CMK (cell line): ENCODE results near the gene RAB31.
A peak's percentile ranks its signal among the peaks of the same experiment; 100 is the strongest.
"Not testable (repeated sequence)": the region's sequence is repeated elsewhere in the genome, so short reads cannot be mapped to it uniquely, and the experiment has no call there.

Experiments used
- DNase-seq: peaks from one replicate; pipeline ENCODE4 v3.0.0-alpha.2; 2010; ENCODE audit warnings: low read depth

RAB31 gene

DNA sequence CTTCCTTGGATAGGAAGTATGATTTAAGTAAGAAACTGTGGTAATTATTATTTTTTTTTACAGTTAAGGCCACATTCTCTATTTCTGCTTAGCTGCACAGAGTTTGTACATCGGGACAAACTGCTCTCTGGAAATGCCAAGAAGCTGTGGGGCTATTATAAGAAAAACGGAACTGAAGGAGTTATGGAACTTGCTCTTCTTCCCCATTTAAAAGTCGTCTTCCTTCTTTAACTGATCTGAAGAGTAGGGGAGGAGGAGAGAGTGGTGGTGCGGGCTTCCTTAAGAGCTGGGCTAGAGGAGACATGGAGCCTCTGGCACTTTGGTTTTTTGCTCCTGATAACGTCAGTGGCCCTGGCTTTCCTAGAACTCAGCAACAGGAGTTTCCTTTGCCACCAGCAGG is 54.4 kb downstream of the RAB31 start:
- DNase-seq = peak; percentile 73

GRCh38 chr18:9763157-9763556 is 55.1 kb downstream of the RAB31 start:
- DNase-seq = no peak

DNA sequence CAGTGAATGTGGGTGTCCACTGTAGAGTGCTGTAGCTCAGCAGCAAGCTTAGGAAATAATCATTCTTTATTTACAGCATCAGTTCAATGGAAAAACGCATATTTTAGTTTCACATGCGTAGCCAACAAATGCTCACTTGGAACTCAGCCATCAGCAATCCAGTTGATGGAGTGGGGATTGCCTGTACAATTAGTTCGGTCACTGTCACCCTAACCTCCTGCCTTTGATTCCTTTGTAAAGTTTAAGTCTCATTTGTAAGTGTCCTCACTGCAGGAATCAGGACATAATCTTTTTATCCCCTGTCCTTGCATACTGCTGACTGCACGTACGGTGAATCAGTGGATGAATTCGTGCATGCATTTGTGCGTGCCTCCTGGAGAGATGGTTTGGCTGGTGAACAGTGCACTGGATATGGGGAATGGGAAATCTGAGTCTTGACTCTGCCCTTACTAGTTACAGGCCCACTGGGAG is 55.9 kb downstream of the RAB31 start:
- DNase-seq = no peak

- no peak for DNase-seq
Observed at GRCh38 chr18:9765501-9765900, 57.4 kb downstream of the RAB31 start.

- no peak for DNase-seq
Observed at GRCh38 chr18:9766076-9766481, 58.0 kb downstream of the RAB31 start.

DNA sequence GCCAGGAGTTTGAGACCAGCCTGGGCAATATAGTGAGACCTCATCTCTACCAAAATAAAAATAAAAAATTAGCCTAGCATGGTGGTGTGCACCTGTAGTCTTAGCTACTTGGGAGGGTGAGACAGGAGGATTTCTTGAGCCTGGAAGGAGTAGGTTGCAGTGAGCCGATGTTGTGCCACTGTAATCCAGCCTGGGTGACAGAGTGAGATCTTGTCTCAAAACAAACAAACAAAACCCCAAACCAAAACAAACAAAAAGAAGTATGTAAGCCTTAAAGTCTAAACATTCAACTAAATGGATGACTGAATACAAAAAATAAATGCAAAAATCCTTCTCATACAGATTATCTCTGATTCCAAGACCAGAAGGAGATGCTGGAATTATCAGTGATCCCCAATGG is 58.6 kb downstream of the RAB31 start:
- no peak for DNase-seq

DNA sequence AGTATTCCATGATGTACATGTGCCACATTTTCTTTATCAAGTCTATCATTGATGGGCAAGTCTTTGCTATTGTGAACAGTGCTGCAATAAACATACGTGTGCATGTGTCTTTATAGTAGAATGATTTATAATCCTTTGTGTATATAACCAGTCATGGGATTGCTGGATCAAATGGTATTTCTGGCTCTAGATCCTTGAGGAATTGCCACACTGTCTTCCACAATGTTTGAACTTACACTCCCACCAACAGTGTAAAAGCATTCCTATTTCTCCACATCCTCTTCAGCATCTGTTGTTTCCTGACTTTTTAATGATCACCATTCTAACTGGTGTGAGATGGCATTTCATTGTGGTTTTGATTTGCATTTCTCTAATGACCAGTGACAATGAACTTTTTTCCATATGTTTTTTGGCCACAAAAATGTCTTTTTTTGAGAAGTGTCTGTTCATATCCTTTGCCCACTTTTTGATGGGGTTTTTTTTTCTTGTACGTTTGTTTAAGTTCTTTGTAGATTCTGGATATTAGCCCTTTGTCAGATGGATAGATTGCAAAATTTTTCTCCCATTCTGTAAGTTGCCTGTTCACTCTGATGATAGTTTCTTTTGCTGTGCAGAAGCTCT is 60.1 kb downstream of the RAB31 start:
- DNase-seq = not testable (repeated sequence)

DNA sequence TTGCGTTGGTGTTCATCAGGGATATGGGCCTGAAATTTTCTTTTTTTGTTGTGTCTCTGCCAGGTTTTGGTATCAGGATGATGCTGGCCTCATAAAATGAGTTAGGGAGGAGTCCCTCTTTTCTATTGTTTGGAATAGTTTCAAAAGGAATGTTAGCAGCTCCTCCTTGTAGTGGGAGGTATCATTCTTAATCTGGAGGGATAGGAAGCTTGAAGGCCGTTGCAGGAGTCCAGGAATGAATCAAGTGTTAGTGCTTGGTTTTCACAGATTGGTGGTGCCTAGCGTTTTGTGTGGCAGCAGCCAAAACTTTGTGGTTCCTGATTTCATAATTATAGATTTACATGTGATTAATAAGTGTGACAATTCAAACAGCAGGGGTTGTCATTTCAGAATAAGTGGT is 62.0 kb downstream of the RAB31 start:
- DNase-seq = not testable (repeated sequence)

DNA sequence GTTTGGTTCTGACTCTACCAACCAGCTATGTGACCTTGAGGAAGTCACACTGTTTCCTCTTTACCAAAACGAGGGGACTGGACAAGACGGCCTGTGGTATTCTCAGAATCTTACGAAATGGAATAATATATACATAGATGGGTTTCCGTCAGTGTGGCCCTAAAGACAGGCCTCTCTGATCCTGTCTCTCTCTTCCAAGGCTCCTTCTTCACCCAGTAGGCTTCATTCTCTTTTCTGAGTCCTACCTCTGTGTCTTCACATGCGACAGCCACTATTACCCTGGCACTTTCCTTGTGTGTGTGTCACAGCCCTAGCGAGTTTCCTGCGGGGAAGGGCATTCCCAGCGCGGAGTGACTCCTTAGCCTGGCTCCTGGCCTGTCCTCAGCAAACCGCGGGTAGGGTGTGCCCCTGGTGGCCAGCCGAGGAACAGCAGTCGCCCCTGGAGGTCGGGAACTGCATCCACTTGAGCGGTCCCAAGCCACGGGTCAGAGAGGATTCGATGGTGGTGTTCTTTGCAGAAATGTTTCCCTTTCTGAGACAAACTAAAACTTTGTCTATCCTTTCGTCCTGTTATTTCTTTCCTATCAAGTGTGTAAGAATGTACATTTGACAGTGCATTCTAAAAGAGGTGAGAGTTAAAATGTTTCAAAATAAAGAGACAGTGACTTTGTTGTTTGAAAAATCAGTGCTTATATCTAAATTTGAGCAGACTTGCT is 63.3 kb downstream of the RAB31 start:
- DNase-seq = no peak

- no peak for DNase-seq
Observed at GRCh38 chr18:9771977-9772660, 64.0 kb downstream of the RAB31 start.

GRCh38 chr18:9772847-9773677 is 65.0 kb downstream of the RAB31 start:
- no peak for DNase-seq

- DNase-seq = no peak
Observed at GRCh38 chr18:9774150-9774549, 66.0 kb downstream of the RAB31 start.

- no peak for DNase-seq
Observed at GRCh38 chr18:9775178-9775577, 67.1 kb downstream of the RAB31 start.

DNA sequence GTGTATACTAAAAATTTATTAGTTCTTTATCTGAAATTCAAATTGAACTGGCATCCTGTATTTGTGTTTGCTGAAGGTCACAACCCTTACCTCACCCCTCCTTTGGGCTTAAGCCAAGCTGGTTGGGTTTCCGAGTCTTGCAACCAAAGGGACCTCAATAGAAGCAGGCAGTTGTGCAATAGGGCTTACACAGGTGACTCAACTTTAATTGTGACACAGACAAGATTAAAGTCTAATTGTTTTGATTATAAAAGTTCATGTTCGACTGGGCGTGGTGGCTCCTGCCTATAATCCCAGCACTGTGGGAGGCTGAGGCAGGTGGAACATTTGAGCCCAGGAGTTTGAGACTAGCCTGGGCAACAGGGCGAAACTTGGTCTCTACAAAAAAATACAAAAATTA is 71.5 kb downstream of the RAB31 start:
- DNase-seq = no peak

GRCh38 chr18:9782073-9782857 is 74.2 kb downstream of the RAB31 start:
- DNase-seq = no peak

DNA sequence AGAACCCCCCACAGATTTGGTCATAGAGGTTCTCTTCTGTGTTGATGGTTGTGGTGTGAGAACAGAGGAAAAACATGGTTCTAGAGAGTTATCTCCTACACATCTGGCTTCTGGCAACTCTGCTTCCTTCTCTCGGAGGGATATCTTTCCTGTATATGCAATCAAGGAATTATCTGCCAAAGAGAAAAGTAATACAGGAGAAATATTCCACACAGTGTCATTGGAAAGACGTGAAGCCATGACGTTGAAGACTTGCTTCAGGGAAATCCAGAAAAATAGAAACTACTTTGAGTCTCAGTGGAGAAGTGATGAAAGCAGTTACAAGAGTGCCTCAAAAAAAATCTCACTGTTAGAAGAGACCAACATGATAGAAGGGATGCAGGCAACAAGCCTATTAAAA is 78.5 kb downstream of the RAB31 start:
- no peak for DNase-seq

GRCh38 chr18:9787036-9787435 is 78.9 kb downstream of the RAB31 start:
- no peak for DNase-seq

GRCh38 chr18:9787712-9788111 is 79.6 kb downstream of the RAB31 start:
- DNase-seq = no peak

DNA sequence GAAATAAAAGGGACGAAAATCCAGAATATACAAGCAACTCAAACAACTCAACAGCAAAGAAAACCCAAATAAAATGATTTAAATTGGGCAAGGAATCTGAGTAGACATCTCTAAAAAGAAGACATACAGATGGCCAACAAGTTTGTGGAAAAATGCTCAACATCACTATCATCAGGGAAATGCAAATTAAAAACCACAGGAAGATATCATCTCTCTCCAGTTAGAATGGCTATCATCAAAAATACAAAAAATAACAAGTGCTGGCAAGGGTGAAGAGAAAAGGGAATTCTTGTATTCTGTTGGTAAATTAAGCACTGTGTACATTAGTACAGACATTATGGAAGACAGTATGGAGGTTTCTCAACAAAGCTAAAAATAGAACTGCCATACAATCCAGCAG is 80.0 kb downstream of the RAB31 start:
- no peak for DNase-seq

GRCh38 chr18:9788860-9789259 is 80.8 kb downstream of the RAB31 start:
- no peak for DNase-seq

- DNase-seq = no peak
Observed at GRCh38 chr18:9790261-9790660, 82.2 kb downstream of the RAB31 start.

- no peak for DNase-seq
Observed at GRCh38 chr18:9791991-9792390, 83.9 kb downstream of the RAB31 start.
